HepG2 (cell line): ENCODE measurements around the gene MORN5. TPM values are rescaled to one million over a fixed set of nuclear protein-coding genes. Genes with fewer than 3 reads are reported as not detected.

Experiments used
- IRF2 ChIP-seq: IDR thresholded peaks from 2 replicates; pipeline ENCODE4 v1.6.1; 2018; ENCODE audit warnings: missing genetic modification reagents, missing compliant biosample characterization
- KIAA2018 ChIP-seq: sonication (generic); formaldehyde crosslinking; IDR thresholded peaks from 2 replicates; pipeline ENCODE4 v1.5.0; 2020; ENCODE audit warnings: mild to moderate bottlenecking, missing genetic modification reagents, borderline replicate concordance
- KMT2A ChIP-seq: sonication (generic); formaldehyde crosslinking; IDR thresholded peaks from 2 replicates; pipeline ENCODE4 v1.4.0; 2020; ENCODE audit warnings: missing genetic modification reagents
- PCBP2 ChIP-seq: fragments of 200-400 bp; formaldehyde crosslinking; optimal IDR thresholded peaks from 2 replicates; pipeline ENCODE3; 2018; ENCODE audit warnings: low read length, low read depth; ENCODE audit not compliant: poor library complexity, severe bottlenecking
- PHB2 ChIP-seq: fragments of 450-650 bp; IDR thresholded peaks from 2 replicates; pipeline ENCODE4 v1.6.1; 2018; ENCODE audit not compliant: partially characterized antibody
- RXRB ChIP-seq: IDR thresholded peaks from 2 replicates; pipeline ENCODE4 v1.6.1; 2016; ENCODE audit warnings: borderline replicate concordance, missing genetic modification reagents, missing compliant biosample characterization
- TMF1 ChIP-seq: sonication (generic); formaldehyde crosslinking; IDR thresholded peaks from 2 replicates; pipeline ENCODE4 v1.8.1; 2022; ENCODE audit warnings: low read depth, missing genetic modification reagents
- ZBTB20 ChIP-seq: sonication (generic); formaldehyde crosslinking; IDR thresholded peaks from 2 replicates; pipeline ENCODE4 v1.8.1; 2023; ENCODE audit warnings: missing genetic modification reagents, low read depth, mild to moderate bottlenecking, borderline replicate concordance
- ZBTB21 ChIP-seq: sonication (generic); formaldehyde crosslinking; IDR thresholded peaks from 2 replicates; pipeline ENCODE4 v1.4.0; 2020; ENCODE audit warnings: missing genetic modification reagents
- ZFP37 ChIP-seq: sonication (generic); formaldehyde crosslinking; IDR thresholded peaks from 2 replicates; pipeline ENCODE4 v1.4.0; 2020; ENCODE audit warnings: missing genetic modification reagents, borderline replicate concordance
- ZNF124 ChIP-seq: sonication (generic); formaldehyde crosslinking; IDR thresholded peaks from 2 replicates; pipeline ENCODE4 v1.4.0; 2020; ENCODE audit warnings: missing genetic modification reagents
- ZNF253 ChIP-seq: sonication (generic); formaldehyde crosslinking; IDR thresholded peaks from 2 replicates; pipeline ENCODE4 v1.8.0; 2022; ENCODE audit warnings: mild to moderate bottlenecking, missing genetic modification reagents, borderline replicate concordance
- ZNF263 ChIP-seq: sonication (generic); formaldehyde crosslinking; IDR thresholded peaks from 2 replicates; pipeline ENCODE4 v1.4.0; 2020; ENCODE audit warnings: missing genetic modification reagents
- ZNF33B ChIP-seq: sonication (generic); formaldehyde crosslinking; IDR thresholded peaks from 2 replicates; pipeline ENCODE4 v1.5.1; 2020; ENCODE audit warnings: mild to moderate bottlenecking, missing genetic modification reagents
- ZNF468 ChIP-seq: sonication (generic); formaldehyde crosslinking; IDR thresholded peaks from 2 replicates; pipeline ENCODE4 v1.8.0; 2022; ENCODE audit warnings: mild to moderate bottlenecking, moderate library complexity, missing genetic modification reagents
- ZNF501 ChIP-seq: sonication (generic); formaldehyde crosslinking; IDR thresholded peaks from 2 replicates; pipeline ENCODE4 v1.5.1; 2020; ENCODE audit warnings: mild to moderate bottlenecking, moderate library complexity, missing genetic modification reagents
- ZNF629 ChIP-seq: sonication (generic); formaldehyde crosslinking; conservative IDR thresholded peaks from 2 replicates; pipeline ENCODE4 v1.5.0; 2020; ENCODE audit warnings: missing genetic modification reagents
- polyA plus RNA-seq, 8 experiments: library from polyadenylated mRNA; depleted of rRNA in 3 of 8; stranded (reverse) in 7 of 8; unstranded in 1 of 8; fragments of >200 nt; fragmentation: Illumina TruSeq in 4 of 8; extraction: Trizol in 4 of 8; gene quantifications; 2 replicates each; pipeline versions ENCODE4 v1.2.1 to v1.2.3, GENCODE V29; 2011 to 2016; ENCODE audit warnings: low read depth in 4 of 8, missing spikeins in 1 of 8, mixed read lengths in 1 of 8; ENCODE audit not compliant: insufficient read depth in 1 of 8
- total RNA-seq, 5 experiments: library from RNA; depleted of rRNA; stranded (reverse); fragments of >200 nt; fragmentation: Illumina TruSeq; extraction: Trizol; gene quantifications; 2 replicates each; pipeline ENCODE4 v1.2.3, GENCODE V29; 2016; ENCODE audit warnings: low read depth in 1 of 5
- TF ChIP-seq, protein P1 (sequence below): sonication (generic); formaldehyde crosslinking; IDR thresholded peaks from 2 replicates; pipeline ENCODE4 v1.8.0; 2022; ENCODE audit warnings: missing genetic modification reagents, mild to moderate bottlenecking, borderline replicate concordance
- TF ChIP-seq, protein P2 (sequence below): IDR thresholded peaks from 2 replicates; pipeline ENCODE4 v1.6.1; 2016; ENCODE audit warnings: mild to moderate bottlenecking

MORN5 gene
- total and polyA plus RNA-seq, 2 of the 13 experiments (the other 11 are each of a cell fraction or from before 2014, with no cell fraction given): not detected

DNA sequence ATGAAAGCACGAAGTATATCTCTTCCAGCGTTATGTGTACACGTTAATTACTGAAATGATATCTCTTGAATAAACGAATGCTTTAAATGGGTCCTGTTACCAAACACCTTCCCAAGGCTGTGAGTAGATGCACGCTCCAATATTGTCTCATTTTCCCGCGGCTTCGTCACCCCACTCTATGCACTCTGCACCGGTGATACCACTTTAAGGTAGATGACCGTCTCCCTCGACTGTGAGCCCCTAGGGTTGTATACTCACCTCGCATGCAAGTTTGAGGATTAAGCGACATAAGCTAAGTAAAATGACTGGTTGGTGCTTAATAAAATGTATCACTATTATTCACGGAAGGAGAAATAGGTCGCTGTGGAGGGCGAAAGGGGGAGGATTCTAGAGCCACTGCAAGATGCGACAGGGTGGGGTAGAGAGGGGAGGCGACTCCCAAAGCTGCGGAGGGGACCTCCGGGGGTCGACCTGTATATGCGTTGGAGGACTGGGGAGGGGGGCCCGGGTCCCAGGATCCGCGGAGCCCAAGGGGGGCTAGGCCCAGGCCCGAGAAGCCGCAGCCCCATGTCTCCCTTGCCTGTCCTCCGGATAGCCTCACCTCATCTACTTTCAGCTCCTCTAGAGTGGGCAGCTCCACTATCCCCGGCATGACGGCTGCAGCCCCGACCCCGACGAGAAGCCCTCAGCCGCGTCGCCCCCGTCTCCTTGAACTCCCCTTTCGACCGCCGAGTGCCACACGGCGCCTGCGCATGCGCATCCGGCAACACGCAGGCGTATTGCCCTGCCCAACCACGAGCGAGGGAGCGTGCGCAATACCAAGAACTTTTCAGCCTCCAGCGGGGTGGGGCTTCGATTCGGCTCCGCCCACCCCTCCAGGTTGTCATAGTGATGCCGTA is at the start of gene MORN5, which contains the start of gene NDUFA8 (continued):
- TF ChIP-seq PCBP2 (no peak), KMT2A (CRISPR knock-in tag) (peak; percentile 67; the same call in 1 of the 2 replicates), ZNF253 (CRISPR knock-in tag) (no peak), IRF2 (CRISPR knock-in tag) (peak; percentile 35; the same call in 1 of the 2 replicates), ZNF124 (CRISPR knock-in tag) (no peak), ZNF468 (CRISPR knock-in tag) (no peak), RXRB (CRISPR knock-in tag) (no peak), KIAA2018 (CRISPR knock-in tag) (no peak), ZFP37 (0 out of 2 replicates have a peak, but pooled peaks have one; percentile 31), ZNF629 (no peak), ZBTB20 (no peak; the same call in 1 of the 2 replicates), TMF1 (CRISPR knock-in tag) (no peak; the same call in 1 of the 2 replicates), ZNF263 (CRISPR knock-in tag) (no peak), PHB2 (no peak), ZBTB21 (no peak), ZNF501 (CRISPR knock-in tag) (peak; percentile 52; the same call in 1 of the 2 replicates), ZNF33B (CRISPR knock-in tag) (no peak)
- TF ChIP-seq, protein P1, sequence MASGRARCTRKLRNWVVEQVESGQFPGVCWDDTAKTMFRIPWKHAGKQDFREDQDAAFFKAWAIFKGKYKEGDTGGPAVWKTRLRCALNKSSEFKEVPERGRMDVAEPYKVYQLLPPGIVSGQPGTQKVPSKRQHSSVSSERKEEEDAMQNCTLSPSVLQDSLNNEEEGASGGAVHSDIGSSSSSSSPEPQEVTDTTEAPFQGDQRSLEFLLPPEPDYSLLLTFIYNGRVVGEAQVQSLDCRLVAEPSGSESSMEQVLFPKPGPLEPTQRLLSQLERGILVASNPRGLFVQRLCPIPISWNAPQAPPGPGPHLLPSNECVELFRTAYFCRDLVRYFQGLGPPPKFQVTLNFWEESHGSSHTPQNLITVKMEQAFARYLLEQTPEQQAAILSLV (CRISPR knock-in tag): peak; percentile 62; the same call in 1 of the 2 replicates
- TF ChIP-seq, protein P2, sequence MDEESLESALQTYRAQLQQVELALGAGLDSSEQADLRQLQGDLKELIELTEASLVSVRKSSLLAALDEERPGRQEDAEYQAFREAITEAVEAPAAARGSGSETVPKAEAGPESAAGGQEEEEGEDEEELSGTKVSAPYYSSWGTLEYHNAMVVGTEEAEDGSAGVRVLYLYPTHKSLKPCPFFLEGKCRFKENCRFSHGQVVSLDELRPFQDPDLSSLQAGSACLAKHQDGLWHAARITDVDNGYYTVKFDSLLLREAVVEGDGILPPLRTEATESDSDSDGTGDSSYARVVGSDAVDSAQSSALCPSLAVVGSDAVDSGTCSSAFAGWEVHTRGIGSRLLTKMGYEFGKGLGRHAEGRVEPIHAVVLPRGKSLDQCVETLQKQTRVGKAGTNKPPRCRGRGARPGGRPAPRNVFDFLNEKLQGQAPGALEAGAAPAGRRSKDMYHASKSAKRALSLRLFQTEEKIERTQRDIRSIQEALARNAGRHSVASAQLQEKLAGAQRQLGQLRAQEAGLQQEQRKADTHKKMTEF (CRISPR knock-in tag): peak; percentile 68
